Subcutaneous abdominal adipose tissue (tissue), 5 donors: ENCODE data around the gene C2CD5.
"Not testable (repeated sequence)": the region's sequence is repeated elsewhere in the genome, so short reads cannot be mapped to it uniquely, and the experiment has no call there.

Source experiments
- H3K27ac ChIP-seq: one replicate; pipeline ENCODE4 v1.7.0; 2013; ENCODE audit warnings: low read depth, mild to moderate bottlenecking, inconsistent platforms, low read length, moderate library complexity
- H3K27me3 ChIP-seq, 5 donors: one replicate each; pipeline ENCODE4 v1.7.0; 2013; ENCODE audit warnings: low read length in 5 of 5, inconsistent platforms in 1 of 5; ENCODE audit not compliant: control insufficient read depth in 5 of 5, insufficient read depth in 4 of 5
- H3K36me3 ChIP-seq, 5 donors: one replicate each; pipeline ENCODE4 v1.7.0; 2013; ENCODE audit warnings: low read length in 5 of 5; ENCODE audit not compliant: control insufficient read depth in 5 of 5, insufficient read depth in 5 of 5
- H3K4me1 ChIP-seq, 5 donors: one replicate each; pipeline ENCODE4 v1.7.0; 2013; ENCODE audit warnings: low read length in 5 of 5, mild to moderate bottlenecking in 3 of 5, moderate library complexity in 1 of 5; ENCODE audit not compliant: control insufficient read depth in 5 of 5, insufficient read depth in 5 of 5
- H3K4me3 ChIP-seq, 5 donors: one replicate each; pipeline ENCODE4 v1.7.0; 2013; ENCODE audit warnings: low read length in 5 of 5, low read depth in 1 of 5
- H3K9ac ChIP-seq, 5 donors: one replicate each; pipeline ENCODE4 v1.7.0; 2013; ENCODE audit warnings: low read length in 5 of 5, mild to moderate bottlenecking in 4 of 5, moderate library complexity in 3 of 5
- H3K9me3 ChIP-seq, 5 donors: one replicate each; pipeline ENCODE4 v1.7.0; 2013; ENCODE audit warnings: low read length in 5 of 5; ENCODE audit not compliant: control insufficient read depth in 5 of 5
- donor health status: healthy.
- donor health status: healthy.
- donor health status: healthy.
- donor health status: healthy.
- donor health status: healthy.

The C2CD5 gene

GRCh38 chr12:22518998-22519397 is 25.3 kb downstream of the C2CD5 start:
- Histone ChIP-seq H3K27me3 (no peaks in the 10 kb centered on the region), H3K9ac (no peak overlapping the region), H3K9me3 (no peaks in the 10 kb centered on the region), H3K36me3 (peaks cover 17 to 32% (median 27%) of the 10 kb centered on the region in 5 donors), H3K4me3 (no peak overlapping the region), H3K27ac (no peak overlapping the region), H3K4me1 (no peaks in the 10 kb centered on the region)

GRCh38 chr12:22518060-22518719 is 26.2 kb downstream of the C2CD5 start:
- no peaks in the 10 kb centered on the region for H3K27me3 ChIP-seq
- no peaks in the 10 kb centered on the region for H3K9me3 ChIP-seq
- H3K4me3 ChIP-seq = no peak overlapping the region
- H3K36me3 ChIP-seq = peaks cover 16 to 29% (median 25%) of the 10 kb centered on the region in 5 donors
- H3K27ac ChIP-seq = no peak overlapping the region
- H3K4me1 ChIP-seq = no peaks in the 10 kb centered on the region
- no peak overlapping the region for H3K9ac ChIP-seq

GRCh38 chr12:22514875-22515274 is 29.5 kb downstream of the C2CD5 start:
- Histone ChIP-seq H3K27me3 (no peaks in the 10 kb centered on the region), H3K4me3 (no peak overlapping the region), H3K9ac (no peak overlapping the region), H3K36me3 (peaks cover 8 to 23% (median 15%) of the 10 kb centered on the region in 5 donors), H3K4me1 (no peaks in the 10 kb centered on the region), H3K9me3 (no peaks in the 10 kb centered on the region), H3K27ac (no peak overlapping the region)

DNA sequence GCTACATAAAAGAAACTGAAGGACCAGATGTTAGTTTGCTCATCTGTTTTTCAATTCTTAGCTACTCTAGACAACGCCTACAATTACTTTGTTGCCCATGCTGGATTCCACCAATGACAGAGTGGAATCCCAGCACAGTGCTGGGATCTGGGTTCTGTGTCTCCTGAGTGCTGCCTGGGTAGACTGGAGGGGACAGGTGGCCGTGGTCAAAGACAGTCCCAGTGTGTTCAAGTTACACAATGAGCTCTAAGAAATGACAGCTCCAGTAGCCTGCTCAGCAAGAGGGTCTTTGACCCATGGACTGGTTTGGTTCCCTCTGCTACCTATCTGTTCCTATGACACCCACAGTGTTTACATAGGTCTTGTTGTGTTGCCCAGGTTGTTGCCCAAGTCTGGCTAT is 38.5 kb downstream of the C2CD5 start:
- Histone ChIP-seq H3K4me3 (no peak overlapping the region), H3K36me3 (peaks cover 11 to 27% (median 11%) of the 10 kb centered on the region in 5 donors), H3K4me1 (no peaks in the 10 kb centered on the region)

GRCh38 chr12:22500100-22500499 is 44.2 kb downstream of the C2CD5 start:
- Histone ChIP-seq H3K27ac (no peak overlapping the region), H3K9ac (no peak overlapping the region), H3K36me3 (peaks cover 2 to 15% (median 7%) of the 10 kb centered on the region in 5 donors), H3K4me1 (no peaks in the 10 kb centered on the region), H3K4me3 (no peak overlapping the region), H3K27me3 (no peaks in the 10 kb centered on the region), H3K9me3 (no peaks in the 10 kb centered on the region)

More for the DNA sequence above, 38.5 kb downstream of the C2CD5 start:
- Histone ChIP-seq H3K27ac (no peak overlapping the region), H3K27me3 (no peaks in the 10 kb centered on the region), H3K9me3 (no peaks in the 10 kb centered on the region), H3K9ac (no peak overlapping the region)

- Histone ChIP-seq H3K27ac (no peak overlapping the region), H3K36me3 (peaks cover under 1 to 13% (median 6%) of the 10 kb centered on the region in 5 donors), H3K9me3 (no peaks in the 10 kb centered on the region), H3K27me3 (no peaks in the 10 kb centered on the region), H3K4me3 (no peak overlapping the region), H3K4me1 (peaks cover 0 to under 1% (median 0%) of the 10 kb centered on the region in 5 donors), H3K9ac (no peak overlapping the region)
These were observed 44.9 kb downstream of the C2CD5 start for GRCh38 chr12:22499445-22499844.

GRCh38 chr12:22494319-22494718 is 50.0 kb downstream of the C2CD5 start:
- no peak overlapping the region for H3K4me3 ChIP-seq
- peaks cover 0 to 5% (median 0%) of the 10 kb centered on the region in 5 donors for H3K4me1 ChIP-seq
- peaks cover 24 to 37% (median 26%) of the 10 kb centered on the region in 5 donors for H3K36me3 ChIP-seq
- H3K27ac ChIP-seq = no peak overlapping the region
- H3K27me3 ChIP-seq = no peaks in the 10 kb centered on the region
- no peak overlapping the region for H3K9ac ChIP-seq
- no peaks in the 10 kb centered on the region for H3K9me3 ChIP-seq

GRCh38 chr12:22491034-22491433 is 53.3 kb downstream of the C2CD5 start:
- H3K4me1 ChIP-seq = peaks cover 0 to 5% (median 0%) of the 10 kb centered on the region in 5 donors
- peaks cover 26 to 40% (median 29%) of the 10 kb centered on the region in 5 donors for H3K36me3 ChIP-seq
- H3K4me3 ChIP-seq = no peak overlapping the region
- H3K27me3 ChIP-seq = no peaks in the 10 kb centered on the region
- no peak overlapping the region for H3K27ac ChIP-seq
- no peaks in the 10 kb centered on the region for H3K9me3 ChIP-seq
- no peak overlapping the region for H3K9ac ChIP-seq

GRCh38 chr12:22488478-22488877 is 55.9 kb downstream of the C2CD5 start:
- no peak overlapping the region for H3K4me3 ChIP-seq
- no peaks in the 10 kb centered on the region for H3K4me1 ChIP-seq
- H3K27ac ChIP-seq = no peak overlapping the region
- no peaks in the 10 kb centered on the region for H3K9me3 ChIP-seq
- peaks cover 37 to 55% (median 43%) of the 10 kb centered on the region in 5 donors for H3K36me3 ChIP-seq
- no peaks in the 10 kb centered on the region for H3K27me3 ChIP-seq
- no peak overlapping the region for H3K9ac ChIP-seq

DNA sequence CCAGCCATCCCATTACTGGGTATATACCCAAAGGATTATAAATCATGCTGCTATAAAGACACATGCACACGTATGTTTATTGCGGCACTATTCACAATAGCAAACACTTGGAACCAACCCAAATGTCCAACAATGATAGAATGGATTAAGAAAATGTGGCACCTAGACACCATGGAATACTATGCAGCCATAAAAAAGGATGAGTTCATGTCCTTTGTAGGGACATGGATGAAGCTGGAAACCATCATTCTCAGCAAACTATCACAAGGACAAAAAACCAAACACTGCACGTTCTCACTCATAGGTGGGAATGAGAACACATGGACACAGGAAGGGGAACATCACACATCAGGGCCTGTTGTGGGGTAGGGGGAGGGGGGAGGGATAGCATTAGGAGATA is 56.7 kb downstream of the C2CD5 start:
- H3K27me3 ChIP-seq, H3K4me3 ChIP-seq, H3K27ac ChIP-seq, H3K9ac ChIP-seq, H3K9me3 ChIP-seq, H3K4me1 ChIP-seq: not testable (repeated sequence)
- H3K36me3 ChIP-seq = peaks cover 32 to 54% (median 41%) of the 10 kb centered on the region in 5 donors
